CD4-positive, alpha-beta T cell (primary cell): ENCODE results near the gene PLIN1. TPM values are rescaled to one million over a fixed set of nuclear protein-coding genes. Genes with fewer than 3 reads are reported as not detected.

Experiments used
- ATAC-seq: fragments of 200-7000 bp; cut with Tn5 transposase; one replicate; pipeline ENCODE4 v1.10.0; 2022; ENCODE audit warnings: mild to moderate bottlenecking; ENCODE audit not compliant: poor library complexity
- CTCF ChIA-PET: fragments of 350-600 bp; sonication (Branson Sonifier 250); formaldehyde crosslinking; loops from one replicate; lab custom pipeline; 2021; ENCODE audit warnings: antibody characterized with exemption, inconsistent platforms; lab: Charles Lee
- POLR2A ChIA-PET: fragments of 350-600 bp; sonication (Branson Sonifier 250); formaldehyde crosslinking; loops from one replicate; lab custom pipeline; 2021; ENCODE audit warnings: antibody characterized with exemption, inconsistent platforms; lab: Charles Lee
- DNase-seq, 14 experiments: peaks; one replicate each; pipeline ENCODE4 v3.0.0-alpha.2; 2013 to 2020; ENCODE audit warnings: mixed read lengths in 2 of 14
- H3K27ac ChIP-seq, 2 donors: one replicate each; pipeline versions ENCODE4 v1.5.1 to v1.7.0; 2013; ENCODE audit warnings: low read length in 2 of 2, low read depth in 1 of 2, mild to moderate bottlenecking in 1 of 2
- H3K27me3 ChIP-seq, 2 experiments: 1 replicate in 1 of 2; 2 replicates in 1 of 2; pipeline versions ENCODE4 v1.6.1 to v1.7.0; 2013; ENCODE audit warnings: low read length in 2 of 2, control low read depth in 1 of 2, mild to moderate bottlenecking in 1 of 2, moderate library complexity in 1 of 2; ENCODE audit not compliant: insufficient read depth in 2 of 2, control insufficient read depth in 1 of 2
- H3K36me3 ChIP-seq: one replicate; pipeline ENCODE4 v1.6.1; 2013; ENCODE audit warnings: low read length, control low read depth; ENCODE audit not compliant: insufficient read depth
- H3K4me1 ChIP-seq: one replicate; pipeline ENCODE4 v1.6.1; 2013; ENCODE audit warnings: low read length, control low read depth; ENCODE audit not compliant: insufficient read depth
- H3K4me3 ChIP-seq: one replicate; pipeline ENCODE4 v1.5.1; 2013; ENCODE audit warnings: mild to moderate bottlenecking, low read length, moderate library complexity
- H3K9me3 ChIP-seq, 2 experiments: 1 replicate in 1 of 2; 2 replicates in 1 of 2; pipeline versions ENCODE4 v1.6.1 to v1.7.0; 2013; ENCODE audit warnings: low read length in 2 of 2, mild to moderate bottlenecking in 2 of 2, control low read depth in 1 of 2, moderate library complexity in 1 of 2; ENCODE audit not compliant: control insufficient read depth in 1 of 2, insufficient read depth in 1 of 2
- H3K27ac Mint-ChIP-seq: one replicate; pipeline ENCODE4 v1.8.0; 2020; ENCODE audit warnings: mixed read lengths
- H3K27me3 Mint-ChIP-seq: one replicate; pipeline ENCODE4 v1.8.0; 2021; ENCODE audit warnings: mixed read lengths
- H3K36me3 Mint-ChIP-seq: one replicate; pipeline ENCODE4 v1.8.0; 2021; ENCODE audit warnings: low read depth, mixed read lengths
- H3K4me1 Mint-ChIP-seq: one replicate; pipeline ENCODE4 v1.8.0; 2021; ENCODE audit warnings: low read depth, mixed read lengths
- H3K4me3 Mint-ChIP-seq: one replicate; pipeline ENCODE4 v1.8.0; 2020; ENCODE audit warnings: mild to moderate bottlenecking, mixed read lengths
- H3K9me3 Mint-ChIP-seq: one replicate; pipeline ENCODE4 v1.8.0; 2020; ENCODE audit warnings: mixed read lengths
- CTCF ChIP-seq: fragments of 200-600 bp; IDR thresholded peaks from one replicate; pipeline ENCODE4 v1.8.0; 2022; ENCODE audit warnings: antibody characterized with exemption, mild to moderate bottlenecking
- intact Hi-C, 2 experiments: fragments of 100-400 bp; cut with DNase I in 1 of 2; cut with micrococcal nuclease in 1 of 2; formaldehyde crosslinking; loops; one replicate each; pipeline versions ENCODE4 v1.15.1 to v1.9.0; 2023 to 2025; cut with DNase I, micrococcal nuclease
- total RNA-seq, 174 experiments: library from RNA in 2 of 174; stranded (reverse) in 2 of 174; gene quantifications; one replicate each; pipeline ENCODE4 v1.2.3 and lab custom pipeline; 2021 to 2026

PLIN1 gene
- total RNA-seq, 2 experiments from 2014 or later = 0.08 to 0.22 TPM

- DNase-seq (no peak), ATAC-seq (no peak)
- no peaks in the 10 kb centered on the region for H3K27me3 Mint-ChIP-seq
- Histone ChIP-seq H3K36me3 (no peaks in the 10 kb centered on the region), H3K27me3 (no peaks in the 10 kb centered on the region), H3K9me3 (no peaks in the 10 kb centered on the region), H3K4me3 (no peak overlapping the region), H3K27ac (no peak overlapping the region), H3K4me1 (no peaks in the 10 kb centered on the region)
- ChIA-PET CTCF (no interaction called here), POLR2A (no interaction called here)
- no peak for TF ChIP-seq CTCF
- no peak overlapping the region for H3K4me3 Mint-ChIP-seq
- intact Hi-C loops = no loop called here
- no peaks in the 10 kb centered on the region for H3K9me3 Mint-ChIP-seq
- no peak overlapping the region for H3K27ac Mint-ChIP-seq
- H3K4me1 Mint-ChIP-seq = no peaks in the 10 kb centered on the region
- H3K36me3 Mint-ChIP-seq = peaks cover 11% of the 10 kb centered on the region
Measured at GRCh38 chr15:89680282-89680873, 1.2 kb upstream of the PLIN1 start.

- no peaks in the 10 kb centered on the region for H3K4me1 Mint-ChIP-seq
- DNase-seq = no peak
- no peaks in the 10 kb centered on the region for H3K36me3 Mint-ChIP-seq
- H3K27me3 ChIP-seq = no peaks in the 10 kb centered on the region
- peaks cover 0 to 5% of the 10 kb centered on the region in 2 experiments for H3K9me3 ChIP-seq
- intact Hi-C loops = no loop called here
- ATAC-seq = no peak
- POLR2A ChIA-PET = no interaction called here
- TF ChIP-seq CTCF = no peak
- no peak overlapping the region for H3K27ac Mint-ChIP-seq
- H3K27ac ChIP-seq = no peak overlapping the region
- no peaks in the 10 kb centered on the region for H3K4me1 ChIP-seq
- no peaks in the 10 kb centered on the region for H3K36me3 ChIP-seq
- H3K9me3 Mint-ChIP-seq = no peaks in the 10 kb centered on the region
- H3K4me3 Mint-ChIP-seq = no peak overlapping the region
- no peaks in the 10 kb centered on the region for H3K27me3 Mint-ChIP-seq
- CTCF ChIA-PET = no interaction called here
- H3K4me3 ChIP-seq = no peak overlapping the region
Measured at GRCh38 chr15:89677381-89677780, 1.8 kb downstream of the PLIN1 start.

GRCh38 chr15:89675606-89676005, 3.6 kb downstream of the PLIN1 start:
- Histone ChIP-seq H3K9me3 (peaks cover 0 to 5% of the 10 kb centered on the region in 2 experiments), H3K27me3 (no peaks in the 10 kb centered on the region), H3K4me1 (no peaks in the 10 kb centered on the region), H3K27ac (no peak overlapping the region), H3K4me3 (no peak overlapping the region), H3K36me3 (no peaks in the 10 kb centered on the region)
- H3K27ac Mint-ChIP-seq = no peak overlapping the region
- TF ChIP-seq CTCF = no peak
- DNase-seq = no peak
- no peak for ATAC-seq
- intact Hi-C loops = no loop called here
- no peaks in the 10 kb centered on the region for H3K36me3 Mint-ChIP-seq
- H3K4me1 Mint-ChIP-seq = no peaks in the 10 kb centered on the region
- no peaks in the 10 kb centered on the region for H3K9me3 Mint-ChIP-seq
- POLR2A ChIA-PET = no interaction called here
- CTCF ChIA-PET = no interaction called here
- no peaks in the 10 kb centered on the region for H3K27me3 Mint-ChIP-seq
- H3K4me3 Mint-ChIP-seq = no peak overlapping the region
